Measurements from ENCODE around the gene SLC4A4. TPM values are rescaled to one million over a fixed set of nuclear protein-coding genes. Genes with fewer than 3 reads are reported as not detected.

Gene SLC4A4
- total and polyA plus RNA-seq, 2 of the 13 experiments (the other 11 are each of a cell fraction or from before 2014, with no cell fraction given) = 0.01 TPM; not detected in 1

DNA sequence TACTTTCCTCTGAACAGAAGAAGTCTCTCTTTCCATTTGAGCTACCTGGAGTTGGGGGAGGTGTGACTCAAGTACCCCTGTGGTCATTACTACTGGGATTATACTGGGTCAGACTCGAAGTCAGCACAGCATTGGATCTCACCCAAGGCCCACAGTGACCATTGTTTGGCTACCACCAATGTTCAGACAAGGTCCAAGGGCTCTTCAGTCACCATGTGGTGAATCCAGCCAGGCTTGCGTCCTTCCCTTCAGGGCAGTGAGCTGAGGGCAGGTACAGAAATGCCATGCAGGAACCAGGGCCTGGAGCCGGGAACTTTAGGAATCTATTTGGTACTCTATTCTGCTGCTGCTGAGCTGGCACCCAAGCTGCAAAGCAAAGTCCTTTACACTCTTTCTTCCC lies 5.5 kb upstream of the SLC4A4 start:
- BruUV-seq (replicated peaks) = no TSS peak
- H2AFZ ChIP-seq (ENCODE audit: low read length) = no peak overlapping the region
- whole genome bisulfite sequencing (ENCODE audit: low lambda C conversion rate) = no CpG with 5 or more reads among the region's 3 CpGs
- in situ Hi-C loops (cut with HindIII; ENCODE audit: extremely low pct_ligation_motif_present, low pct_unique_long_range_greater_than_20kb) = no loop called here
- no peaks in the 10 kb centered on the region for H3K79me2 ChIP-seq (ENCODE audit: insufficient read depth, low read length)
- H3K4me2 ChIP-seq (ENCODE audit: low read depth, low read length) = no peak overlapping the region
- intact Hi-C loops (cut with micrococcal nuclease; ENCODE audit: unreplicated experiment) = no loop called here
- ATAC-seq (no peak), FAIRE-seq (no peak), DNase-seq (ENCODE audit: low spot score) (no peak)
- no peaks in the 10 kb centered on the region for H3K27me3 ChIP-seq (ENCODE audit: control insufficient read depth in 1 of 2, insufficient read depth in 2 of 2, low read length in 2 of 2)
- H3K9me3 ChIP-seq (ENCODE audit: low read length) = no peaks in the 10 kb centered on the region
- no peaks in the 10 kb centered on the region for H3K4me1 ChIP-seq (ENCODE audit: insufficient read depth, low read length)
- ChIA-PET CTCF (ENCODE audit: low intra/inter-chr PET ratio, low total read pairs) (no interaction called here), POLR2A (no interaction called here)
- no peaks in the 10 kb centered on the region for H3K36me3 ChIP-seq (replicated peaks in 1 of 2; ENCODE audit: control insufficient read depth in 1 of 2, insufficient read depth in 2 of 2, low read length in 2 of 2)
- no peak overlapping the region for H3K4me3 ChIP-seq (replicated peaks in 1 of 3; ENCODE audit: insufficient read depth in 1 of 3, low read depth in 2 of 3, low read length in 3 of 3)
- H4K20me1 ChIP-seq (ENCODE audit: insufficient read depth, low read length) = no peaks in the 10 kb centered on the region
- no peak overlapping the region for H3K9ac ChIP-seq (ENCODE audit: insufficient read depth, low read depth, low read length)
- TF ChIP-seq RARG (CRISPR knock-in tag; IDR thresholded peaks at IDR 0.05; ENCODE audit: low read depth) = no peak
- TF ChIP-seq TGIF2 (CRISPR knock-in tag; IDR thresholded peaks at IDR 0.05) = no peak
- TF ChIP-seq, protein P1, sequence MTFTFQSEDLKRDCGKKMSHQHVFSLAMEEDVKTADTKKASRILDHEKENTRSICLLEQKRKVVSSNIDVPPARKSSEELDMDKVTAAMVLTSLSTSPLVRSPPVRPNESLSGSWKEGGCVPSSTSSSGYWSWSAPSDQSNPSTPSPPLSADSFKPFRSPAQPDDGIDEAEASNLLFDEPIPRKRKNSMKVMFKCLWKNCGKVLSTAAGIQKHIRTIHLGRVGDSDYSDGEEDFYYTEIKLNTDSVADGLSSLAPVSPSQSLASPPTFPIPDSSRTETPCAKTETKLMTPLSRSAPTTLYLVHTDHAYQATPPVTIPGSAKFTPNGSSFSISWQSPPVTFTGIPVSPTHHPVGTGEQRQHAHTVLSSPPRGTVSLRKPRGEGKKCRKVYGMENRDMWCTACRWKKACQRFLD (CRISPR knock-in tag; IDR thresholded peaks at IDR 0.05; ENCODE audit: borderline replicate concordance) = no peak
- TF ChIP-seq KMT2A (CRISPR knock-in tag; IDR thresholded peaks at IDR 0.05) = no peak
- TF ChIP-seq AKAP8 (CRISPR knock-in tag; IDR thresholded peaks at IDR 0.05) = no peak
- TF ChIP-seq ZNF451 (CRISPR knock-in tag; IDR thresholded peaks at IDR 0.05) = no peak
- no peak for TF ChIP-seq SAFB2 (CRISPR knock-in tag; IDR thresholded peaks at IDR 0.05; ENCODE audit: borderline replicate concordance, low read depth)
- no peak for TF ChIP-seq CENPT (CRISPR knock-in tag; IDR thresholded peaks at IDR 0.05; ENCODE audit: low read depth)
- TF ChIP-seq, protein P2, sequence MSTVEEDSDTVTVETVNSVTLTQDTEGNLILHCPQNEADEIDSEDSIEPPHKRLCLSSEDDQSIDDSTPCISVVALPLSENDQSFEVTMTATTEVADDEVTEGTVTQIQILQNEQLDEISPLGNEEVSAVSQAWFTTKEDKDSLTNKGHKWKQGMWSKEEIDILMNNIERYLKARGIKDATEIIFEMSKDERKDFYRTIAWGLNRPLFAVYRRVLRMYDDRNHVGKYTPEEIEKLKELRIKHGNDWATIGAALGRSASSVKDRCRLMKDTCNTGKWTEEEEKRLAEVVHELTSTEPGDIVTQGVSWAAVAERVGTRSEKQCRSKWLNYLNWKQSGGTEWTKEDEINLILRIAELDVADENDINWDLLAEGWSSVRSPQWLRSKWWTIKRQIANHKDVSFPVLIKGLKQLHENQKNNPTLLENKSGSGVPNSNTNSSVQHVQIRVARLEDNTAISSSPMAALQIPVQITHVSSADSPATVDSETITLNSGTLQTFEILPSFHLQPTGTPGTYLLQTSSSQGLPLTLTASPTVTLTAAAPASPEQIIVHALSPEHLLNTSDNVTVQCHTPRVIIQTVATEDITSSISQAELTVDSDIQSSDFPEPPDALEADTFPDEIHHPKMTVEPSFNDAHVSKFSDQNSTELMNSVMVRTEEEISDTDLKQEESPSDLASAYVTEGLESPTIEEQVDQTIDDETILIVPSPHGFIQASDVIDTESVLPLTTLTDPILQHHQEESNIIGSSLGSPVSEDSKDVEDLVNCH (CRISPR knock-in tag; IDR thresholded peaks at IDR 0.05) = no peak
- TF ChIP-seq BRD4 (CRISPR knock-in tag; IDR thresholded peaks at IDR 0.05) = no peak
- TF ChIP-seq ZNF367 (CRISPR knock-in tag; IDR thresholded peaks at IDR 0.05; ENCODE audit: borderline replicate concordance) = no peak
- TF ChIP-seq, protein P3, sequence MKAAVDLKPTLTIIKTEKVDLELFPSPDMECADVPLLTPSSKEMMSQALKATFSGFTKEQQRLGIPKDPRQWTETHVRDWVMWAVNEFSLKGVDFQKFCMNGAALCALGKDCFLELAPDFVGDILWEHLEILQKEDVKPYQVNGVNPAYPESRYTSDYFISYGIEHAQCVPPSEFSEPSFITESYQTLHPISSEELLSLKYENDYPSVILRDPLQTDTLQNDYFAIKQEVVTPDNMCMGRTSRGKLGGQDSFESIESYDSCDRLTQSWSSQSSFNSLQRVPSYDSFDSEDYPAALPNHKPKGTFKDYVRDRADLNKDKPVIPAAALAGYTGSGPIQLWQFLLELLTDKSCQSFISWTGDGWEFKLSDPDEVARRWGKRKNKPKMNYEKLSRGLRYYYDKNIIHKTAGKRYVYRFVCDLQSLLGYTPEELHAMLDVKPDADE (CRISPR knock-in tag; IDR thresholded peaks at IDR 0.05) = no peak
- TF ChIP-seq NONO (IDR thresholded peaks at IDR 0.05) = no peak
- TF ChIP-seq NONO (CRISPR knock-in tag; conservative IDR thresholded peaks at IDR 0.05) = no peak
- TF ChIP-seq, protein P4, sequence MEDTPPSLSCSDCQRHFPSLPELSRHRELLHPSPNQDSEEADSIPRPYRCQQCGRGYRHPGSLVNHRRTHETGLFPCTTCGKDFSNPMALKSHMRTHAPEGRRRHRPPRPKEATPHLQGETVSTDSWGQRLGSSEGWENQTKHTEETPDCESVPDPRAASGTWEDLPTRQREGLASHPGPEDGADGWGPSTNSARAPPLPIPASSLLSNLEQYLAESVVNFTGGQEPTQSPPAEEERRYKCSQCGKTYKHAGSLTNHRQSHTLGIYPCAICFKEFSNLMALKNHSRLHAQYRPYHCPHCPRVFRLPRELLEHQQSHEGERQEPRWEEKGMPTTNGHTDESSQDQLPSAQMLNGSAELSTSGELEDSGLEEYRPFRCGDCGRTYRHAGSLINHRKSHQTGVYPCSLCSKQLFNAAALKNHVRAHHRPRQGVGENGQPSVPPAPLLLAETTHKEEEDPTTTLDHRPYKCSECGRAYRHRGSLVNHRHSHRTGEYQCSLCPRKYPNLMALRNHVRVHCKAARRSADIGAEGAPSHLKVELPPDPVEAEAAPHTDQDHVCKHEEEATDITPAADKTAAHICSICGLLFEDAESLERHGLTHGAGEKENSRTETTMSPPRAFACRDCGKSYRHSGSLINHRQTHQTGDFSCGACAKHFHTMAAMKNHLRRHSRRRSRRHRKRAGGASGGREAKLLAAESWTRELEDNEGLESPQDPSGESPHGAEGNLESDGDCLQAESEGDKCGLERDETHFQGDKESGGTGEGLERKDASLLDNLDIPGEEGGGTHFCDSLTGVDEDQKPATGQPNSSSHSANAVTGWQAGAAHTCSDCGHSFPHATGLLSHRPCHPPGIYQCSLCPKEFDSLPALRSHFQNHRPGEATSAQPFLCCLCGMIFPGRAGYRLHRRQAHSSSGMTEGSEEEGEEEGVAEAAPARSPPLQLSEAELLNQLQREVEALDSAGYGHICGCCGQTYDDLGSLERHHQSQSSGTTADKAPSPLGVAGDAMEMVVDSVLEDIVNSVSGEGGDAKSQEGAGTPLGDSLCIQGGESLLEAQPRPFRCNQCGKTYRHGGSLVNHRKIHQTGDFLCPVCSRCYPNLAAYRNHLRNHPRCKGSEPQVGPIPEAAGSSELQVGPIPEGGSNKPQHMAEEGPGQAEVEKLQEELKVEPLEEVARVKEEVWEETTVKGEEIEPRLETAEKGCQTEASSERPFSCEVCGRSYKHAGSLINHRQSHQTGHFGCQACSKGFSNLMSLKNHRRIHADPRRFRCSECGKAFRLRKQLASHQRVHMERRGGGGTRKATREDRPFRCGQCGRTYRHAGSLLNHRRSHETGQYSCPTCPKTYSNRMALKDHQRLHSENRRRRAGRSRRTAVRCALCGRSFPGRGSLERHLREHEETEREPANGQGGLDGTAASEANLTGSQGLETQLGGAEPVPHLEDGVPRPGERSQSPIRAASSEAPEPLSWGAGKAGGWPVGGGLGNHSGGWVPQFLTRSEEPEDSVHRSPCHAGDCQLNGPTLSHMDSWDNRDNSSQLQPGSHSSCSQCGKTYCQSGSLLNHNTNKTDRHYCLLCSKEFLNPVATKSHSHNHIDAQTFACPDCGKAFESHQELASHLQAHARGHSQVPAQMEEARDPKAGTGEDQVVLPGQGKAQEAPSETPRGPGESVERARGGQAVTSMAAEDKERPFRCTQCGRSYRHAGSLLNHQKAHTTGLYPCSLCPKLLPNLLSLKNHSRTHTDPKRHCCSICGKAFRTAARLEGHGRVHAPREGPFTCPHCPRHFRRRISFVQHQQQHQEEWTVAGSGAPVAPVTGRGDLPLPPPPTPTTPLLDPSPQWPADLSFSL (CRISPR knock-in tag; IDR thresholded peaks at IDR 0.05) = no peak
- H3K27ac ChIP-seq (ENCODE audit: extremely low read length, insufficient read depth, low read length) = no peak overlapping the region

All from HepG2 (cell line).